ENCODE data around the gene SSH2.
A peak's percentile ranks its signal among the peaks of the same experiment; 100 is the strongest.

SSH2 gene

GRCh38 chr17:29592850-29593551 lies 337.0 kb downstream of the SSH2 start, which contains the start of gene ANKRD13B:
Gene ANKRD13B, plus strand, starts transcription at chr17:29593132. Its CDS starts 490 bp downstream, at chr17:29593622.
- Histone ChIP-seq H4K20me1 (ENCODE audit: insufficient read depth, low read length) (peaks cover 43% of the 10 kb centered on the region), H2AFZ (ENCODE audit: low read depth, low read length) (peak within 1 kb of the TSS; percentile 73), H3K79me2 (ENCODE audit: insufficient read depth, low read length) (peaks cover 28% of the 10 kb centered on the region), H3K9ac (ENCODE audit: low read depth, low read length) (peak within 1 kb of the TSS; percentile 59), H3K4me3 (ENCODE audit: low read depth in 1 of 2, low read length in 2 of 2) (peak within 1 kb of the TSS; percentile 66 to 72; a peak in 3 of 4 replicates), H3K27me3 (ENCODE audit: insufficient read depth, low read length, poor library complexity) (peaks cover 6% of the 10 kb centered on the region), H3K4me2 (ENCODE audit: insufficient read depth, low read length) (peak within 1 kb of the TSS; percentile 98), H3K9me3 (ENCODE audit: insufficient read depth, low read length, severe bottlenecking) (no peaks in the 10 kb centered on the region), H3K4me1 (ENCODE audit: insufficient read depth, low read length) (peaks cover 59% of the 10 kb centered on the region), H3K36me3 (ENCODE audit: insufficient read depth, low read length) (no peaks in the 10 kb centered on the region), H3K27ac (ENCODE audit: low read length) (peak within 1 kb of the TSS; percentile 40)
- TF ChIP-seq, protein P1, sequence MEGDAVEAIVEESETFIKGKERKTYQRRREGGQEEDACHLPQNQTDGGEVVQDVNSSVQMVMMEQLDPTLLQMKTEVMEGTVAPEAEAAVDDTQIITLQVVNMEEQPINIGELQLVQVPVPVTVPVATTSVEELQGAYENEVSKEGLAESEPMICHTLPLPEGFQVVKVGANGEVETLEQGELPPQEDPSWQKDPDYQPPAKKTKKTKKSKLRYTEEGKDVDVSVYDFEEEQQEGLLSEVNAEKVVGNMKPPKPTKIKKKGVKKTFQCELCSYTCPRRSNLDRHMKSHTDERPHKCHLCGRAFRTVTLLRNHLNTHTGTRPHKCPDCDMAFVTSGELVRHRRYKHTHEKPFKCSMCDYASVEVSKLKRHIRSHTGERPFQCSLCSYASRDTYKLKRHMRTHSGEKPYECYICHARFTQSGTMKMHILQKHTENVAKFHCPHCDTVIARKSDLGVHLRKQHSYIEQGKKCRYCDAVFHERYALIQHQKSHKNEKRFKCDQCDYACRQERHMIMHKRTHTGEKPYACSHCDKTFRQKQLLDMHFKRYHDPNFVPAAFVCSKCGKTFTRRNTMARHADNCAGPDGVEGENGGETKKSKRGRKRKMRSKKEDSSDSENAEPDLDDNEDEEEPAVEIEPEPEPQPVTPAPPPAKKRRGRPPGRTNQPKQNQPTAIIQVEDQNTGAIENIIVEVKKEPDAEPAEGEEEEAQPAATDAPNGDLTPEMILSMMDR (IDR thresholded peaks at IDR 0.05; ENCODE audit: borderline replicate concordance, extremely low read depth, low read length, poor library complexity, severe bottlenecking), result no peak
- TF ChIP-seq EZH2 (IDR thresholded peaks at IDR 0.05; ENCODE audit: borderline replicate concordance, low read depth, low read length, severe bottlenecking), result no peak
- ATAC-seq (ENCODE audit: insufficient read depth, low read depth) (peak; percentile 17; the same call in 1 of the 3 replicates), DNase-seq (peak; percentile 62)

- peak overlapping the region; percentile 77 for H2AFZ ChIP-seq (ENCODE audit: low read depth, low read length)
- H3K4me1 ChIP-seq (ENCODE audit: insufficient read depth, low read length), result peaks cover 69% of the 10 kb centered on the region
- H3K79me2 ChIP-seq (ENCODE audit: insufficient read depth, low read length), result peaks cover 38% of the 10 kb centered on the region
- peaks cover 6% of the 10 kb centered on the region for H3K27me3 ChIP-seq (ENCODE audit: insufficient read depth, low read length, poor library complexity)
- ATAC-seq (ENCODE audit: insufficient read depth, low read depth) (peak; percentile 70), DNase-seq (peak; percentile 92)
- H3K36me3 ChIP-seq (ENCODE audit: insufficient read depth, low read length), result no peaks in the 10 kb centered on the region
- peak overlapping the region in 1 of 2 experiments; percentile 72; a peak in 2 of 4 replicates for H3K4me3 ChIP-seq (ENCODE audit: low read depth in 1 of 2, low read length in 2 of 2)
- H4K20me1 ChIP-seq (ENCODE audit: insufficient read depth, low read length), result peaks cover 49% of the 10 kb centered on the region
- H3K9me3 ChIP-seq (ENCODE audit: insufficient read depth, low read length, severe bottlenecking), result no peaks in the 10 kb centered on the region
- peak overlapping the region; percentile 83 for H3K9ac ChIP-seq (ENCODE audit: low read depth, low read length)
- H3K27ac ChIP-seq (ENCODE audit: low read length), result peak overlapping the region; percentile 49
- TF ChIP-seq EZH2 (IDR thresholded peaks at IDR 0.05; ENCODE audit: borderline replicate concordance, low read depth, low read length, severe bottlenecking), result no peak
- TF ChIP-seq, protein P1 (IDR thresholded peaks at IDR 0.05; ENCODE audit: borderline replicate concordance, extremely low read depth, low read length, poor library complexity, severe bottlenecking), result peak; percentile 99
- H3K4me2 ChIP-seq (ENCODE audit: insufficient read depth, low read length), result peak overlapping the region; percentile 90
These were observed 338.1 kb downstream of the SSH2 start for GRCh38 chr17:29591737-29592608.

DNA sequence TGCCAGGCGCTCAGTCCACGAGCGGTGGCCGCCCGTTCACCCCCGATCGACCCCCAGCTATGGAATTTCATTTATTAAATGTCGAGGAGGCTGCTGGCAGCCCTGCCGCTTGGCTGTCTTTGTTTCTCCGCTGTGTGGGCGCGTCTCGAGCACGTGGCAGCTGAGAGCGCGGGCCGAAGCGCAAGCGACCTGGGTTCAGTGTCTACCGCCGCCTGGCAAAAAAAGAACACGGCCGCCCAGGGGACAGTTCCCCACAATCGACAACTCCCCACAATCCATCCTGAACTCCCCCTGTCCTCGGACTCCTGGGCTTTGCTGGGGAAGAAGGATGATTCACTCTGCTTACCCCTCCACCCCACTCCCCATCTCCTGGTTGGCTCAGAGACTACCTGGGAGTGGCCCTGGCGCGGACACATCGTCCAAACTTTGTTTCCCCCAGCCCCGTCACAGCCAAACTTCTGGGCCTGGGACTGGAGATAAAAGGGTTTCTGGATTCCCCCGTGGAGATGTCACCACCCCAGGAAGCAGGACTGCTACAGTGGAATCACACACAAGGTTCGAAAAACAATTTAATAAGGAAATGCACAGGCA lies 338.8 kb downstream of the SSH2 start:
- Histone ChIP-seq H3K27ac (ENCODE audit: low read length) (peak overlapping the region; percentile 49), H2AFZ (ENCODE audit: low read depth, low read length) (peak overlapping the region; percentile 77), H3K4me2 (ENCODE audit: insufficient read depth, low read length) (peak overlapping the region; percentile 90), H4K20me1 (ENCODE audit: insufficient read depth, low read length) (peaks cover 48% of the 10 kb centered on the region), H3K79me2 (ENCODE audit: insufficient read depth, low read length) (peaks cover 45% of the 10 kb centered on the region), H3K36me3 (ENCODE audit: insufficient read depth, low read length) (no peaks in the 10 kb centered on the region), H3K9ac (ENCODE audit: low read depth, low read length) (peak overlapping the region; percentile 83), H3K4me3 (ENCODE audit: low read depth in 1 of 2, low read length in 2 of 2) (peak overlapping the region in 1 of 2 experiments; percentile 72; a peak in 2 of 4 replicates), H3K4me1 (ENCODE audit: insufficient read depth, low read length) (peaks cover 75% of the 10 kb centered on the region), H3K27me3 (ENCODE audit: insufficient read depth, low read length, poor library complexity) (peaks cover 6% of the 10 kb centered on the region), H3K9me3 (ENCODE audit: insufficient read depth, low read length, severe bottlenecking) (no peaks in the 10 kb centered on the region)
- TF ChIP-seq, protein P1 (IDR thresholded peaks at IDR 0.05; ENCODE audit: borderline replicate concordance, extremely low read depth, low read length, poor library complexity, severe bottlenecking), result no peak
- TF ChIP-seq EZH2 (IDR thresholded peaks at IDR 0.05; ENCODE audit: borderline replicate concordance, low read depth, low read length, severe bottlenecking), result no peak
- DNase-seq (no peak), ATAC-seq (ENCODE audit: insufficient read depth, low read depth) (no peak)
